Measurements from ENCODE around the gene ZNF598.

Gene ZNF598

GRCh38 chr16:2023092-2024031 is 13.7 kb upstream of the ZNF598 start:
- Histone ChIP-seq H3K9ac (peak overlapping the region; percentile 2; the same call in 1 of the 2 replicates), H3K4me2 (peak overlapping the region; percentile 85), H3K36me3 (ENCODE audit: insufficient read depth) (no peaks in the 10 kb centered on the region), H3K27me3 (ENCODE audit: insufficient read depth, low read depth) (peaks cover 29% of the 10 kb centered on the region), H3K27ac (no peak overlapping the region), H3K4me3 (IDR thresholded peaks at IDR 0.05; ENCODE audit: insufficient read depth, low read depth, low read length) (no peak overlapping the region), H3K79me2 (ENCODE audit: insufficient read depth, low read depth) (no peaks in the 10 kb centered on the region), H2AFZ (ENCODE audit: low read depth) (peak overlapping the region; percentile 95), H3K4me1 (ENCODE audit: low read depth, poor library complexity, severe bottlenecking) (peaks cover 15% of the 10 kb centered on the region), H4K20me1 (ENCODE audit: insufficient read depth) (no peaks in the 10 kb centered on the region)
- peak; percentile 97 for TF ChIP-seq CTCF (conservative IDR thresholded peaks at IDR 0.05; ENCODE audit: low read depth, low read length)

- Histone ChIP-seq H3K4me2 (peak overlapping the region; percentile 85), H3K27me3 (ENCODE audit: insufficient read depth, low read depth) (peaks cover 24% of the 10 kb centered on the region), H2AFZ (ENCODE audit: low read depth) (peak overlapping the region; percentile 95), H3K79me2 (ENCODE audit: insufficient read depth, low read depth) (no peaks in the 10 kb centered on the region), H3K4me1 (ENCODE audit: low read depth, poor library complexity, severe bottlenecking) (peaks cover 15% of the 10 kb centered on the region), H3K27ac (no peak overlapping the region), H3K4me3 (IDR thresholded peaks at IDR 0.05; ENCODE audit: insufficient read depth, low read depth, low read length) (no peak overlapping the region), H3K36me3 (ENCODE audit: insufficient read depth) (no peaks in the 10 kb centered on the region), H3K9ac (peak overlapping the region; percentile 2; the same call in 1 of the 2 replicates), H4K20me1 (ENCODE audit: insufficient read depth) (no peaks in the 10 kb centered on the region)
- TF ChIP-seq CTCF (conservative IDR thresholded peaks at IDR 0.05; ENCODE audit: low read depth, low read length), result no peak
Observed at GRCh38 chr16:2022723-2023091, 13.1 kb upstream of the ZNF598 start.

GRCh38 chr16:2019921-2020831 is 10.6 kb upstream of the ZNF598 start:
- peaks cover 12% of the 10 kb centered on the region; the same call in 1 of the 2 replicates for H3K27me3 ChIP-seq (ENCODE audit: insufficient read depth, low read depth)

More at GRCh38 chr16:2019921-2020831, 10.6 kb upstream of the ZNF598 start:
- Histone ChIP-seq H4K20me1 (ENCODE audit: insufficient read depth) (no peaks in the 10 kb centered on the region), H3K4me1 (ENCODE audit: low read depth, poor library complexity, severe bottlenecking) (peaks cover 10% of the 10 kb centered on the region), H3K4me2 (no peak overlapping the region), H3K4me3 (IDR thresholded peaks at IDR 0.05; ENCODE audit: insufficient read depth, low read depth, low read length) (no peak overlapping the region), H3K79me2 (ENCODE audit: insufficient read depth, low read depth) (no peaks in the 10 kb centered on the region), H3K36me3 (ENCODE audit: insufficient read depth) (no peaks in the 10 kb centered on the region), H3K9ac (no peak overlapping the region), H2AFZ (ENCODE audit: low read depth) (no peak overlapping the region), H3K27ac (no peak overlapping the region)
- TF ChIP-seq CTCF (conservative IDR thresholded peaks at IDR 0.05; ENCODE audit: low read depth, low read length), result no peak
